ENCODE measurements around the gene SYT2. TPM values are rescaled to one million over a fixed set of nuclear protein-coding genes. Genes with fewer than 3 reads are reported as not detected.

The SYT2 gene
- total and polyA plus RNA-seq, 2 of the 13 experiments (the other 11 are each of a cell fraction or from before 2014, with no cell fraction given), result not detected

- 11% methylated on average over 5 of the region's 5 CpGs for WGBS (ENCODE audit: low lambda C conversion rate)
- CTCF ChIA-PET (ENCODE audit: low intra/inter-chr PET ratio, low total read pairs), result no interaction called here
Observed at GRCh38 chr1:202662081-202662480, 48.2 kb downstream of the SYT2 start.

More at GRCh38 chr1:202662081-202662480, 48.2 kb downstream of the SYT2 start:
- no peak overlapping the region for H3K9ac ChIP-seq (ENCODE audit: insufficient read depth, low read depth, low read length)
- no peaks in the 10 kb centered on the region for H3K36me3 ChIP-seq (replicated peaks in 1 of 2; ENCODE audit: control insufficient read depth in 1 of 2, insufficient read depth in 2 of 2, low read length in 2 of 2)
- H2AFZ ChIP-seq (ENCODE audit: low read length), result no peak overlapping the region
- POLR2A ChIA-PET, result no interaction called here
- H3K4me1 ChIP-seq (ENCODE audit: insufficient read depth, low read length), result no peaks in the 10 kb centered on the region
- H3K4me3 ChIP-seq (replicated peaks in 1 of 3; ENCODE audit: insufficient read depth in 1 of 3, low read depth in 2 of 3, low read length in 3 of 3), result no peak overlapping the region
- DNase-seq (ENCODE audit: low spot score) (no peak), FAIRE-seq (no peak), ATAC-seq (no peak)
- TF ChIP-seq MTA3 (CRISPR knock-in tag; IDR thresholded peaks at IDR 0.05), result no peak
- TF ChIP-seq CCAR2 (optimal IDR thresholded peaks at IDR 0.05; ENCODE audit: low read depth, low read length), result no peak
- TF ChIP-seq ZFP1 (CRISPR knock-in tag; IDR thresholded peaks at IDR 0.05), result no peak
- TF ChIP-seq EZH2 (conservative IDR thresholded peaks at IDR 0.05; ENCODE audit: low read depth, low read length), result no peak
- TF ChIP-seq ZNF550 (CRISPR knock-in tag; IDR thresholded peaks at IDR 0.05; ENCODE audit: borderline replicate concordance), result no peak
- no peak for TF ChIP-seq CEBPZ (IDR thresholded peaks at IDR 0.05; ENCODE audit: low read length)
- no peak for TF ChIP-seq BHLHE40 (IDR thresholded peaks at IDR 0.05; ENCODE audit: low read length)
- H3K27me3 ChIP-seq (ENCODE audit: control insufficient read depth in 1 of 2, insufficient read depth in 2 of 2, low read length in 2 of 2), result peaks cover 6 to 21% of the 10 kb centered on the region in 2 experiments; a peak in 4 of 5 replicates
- no TSS peak for BruUV-seq (replicated peaks)
- no peak overlapping the region for H3K4me2 ChIP-seq (ENCODE audit: low read depth, low read length)
- no peaks in the 10 kb centered on the region for H3K79me2 ChIP-seq (ENCODE audit: insufficient read depth, low read length)
- H3K27ac ChIP-seq (ENCODE audit: extremely low read length, insufficient read depth, low read length), result no peak overlapping the region
- no peaks in the 10 kb centered on the region for H3K9me3 ChIP-seq (ENCODE audit: low read length)
- in situ Hi-C loops (cut with HindIII; ENCODE audit: extremely low pct_ligation_motif_present, low pct_unique_long_range_greater_than_20kb), result no loop called here
- intact Hi-C loops (cut with micrococcal nuclease; ENCODE audit: unreplicated experiment), result no loop called here
- 0 out of 2 replicates have a peak, but pooled peaks cover 3% of the 10 kb centered on the region for H4K20me1 ChIP-seq (ENCODE audit: insufficient read depth, low read length)
